GM06990 (cell line): ENCODE results near the gene TGDS.

ENCODE experiments used
- DNase-seq: peaks from one replicate; pipeline ENCODE4 v3.0.0-alpha.2; 2011; ENCODE audit not compliant: insufficient read length; ENCODE audit errors: extremely low read depth
- H3K27me3 ChIP-seq: replicated peaks from 2 replicates; pipeline ENCODE4 v1.6.0; 2011; ENCODE audit warnings: low read length; ENCODE audit not compliant: control insufficient read depth, insufficient read depth
- H3K36me3 ChIP-seq: 2 replicates; pipeline ENCODE4 v1.5.1; 2011; ENCODE audit warnings: low read length; ENCODE audit not compliant: control insufficient read depth, insufficient read depth
- H3K4me3 ChIP-seq: replicated peaks from 2 replicates; pipeline ENCODE4 v1.5.1; 2011; ENCODE audit warnings: low read depth, mild to moderate bottlenecking, control low read depth, low read length
- TF ChIP-seq, protein P1 (sequence below): IDR thresholded peaks from 2 replicates; pipeline ENCODE4 v1.5.1; 2011; ENCODE audit warnings: low read length, control low read depth, mild to moderate bottlenecking, inconsistent platforms; ENCODE audit not compliant: insufficient read depth, poor library complexity, severe bottlenecking

The TGDS gene

GRCh38 chr13:94632226-94632980, 36.5 kb upstream of the TGDS start:
- Histone ChIP-seq H3K27me3 (no peaks in the 10 kb centered on the region), H3K36me3 (no peaks in the 10 kb centered on the region)

DNA sequence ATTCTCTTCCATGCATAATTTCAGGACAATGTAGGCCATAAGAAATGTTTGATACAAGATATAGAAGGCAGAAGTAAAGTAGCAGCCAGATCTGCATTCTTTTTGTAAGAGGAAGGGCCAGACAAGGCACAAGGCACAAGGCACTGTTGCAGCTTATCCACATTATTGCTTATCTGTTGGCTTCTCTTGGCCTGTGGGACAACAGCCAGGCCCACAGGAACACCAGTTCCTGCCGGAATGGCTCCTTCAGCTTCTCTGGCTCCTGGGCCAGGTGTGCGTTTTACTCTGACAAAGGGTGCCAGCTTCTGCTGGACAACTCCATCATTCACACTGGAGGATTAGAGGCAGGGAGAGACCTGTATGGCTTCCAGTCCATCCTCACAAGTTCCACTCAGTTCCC, 34.9 kb upstream of the TGDS start:
- TF ChIP-seq, protein P1, sequence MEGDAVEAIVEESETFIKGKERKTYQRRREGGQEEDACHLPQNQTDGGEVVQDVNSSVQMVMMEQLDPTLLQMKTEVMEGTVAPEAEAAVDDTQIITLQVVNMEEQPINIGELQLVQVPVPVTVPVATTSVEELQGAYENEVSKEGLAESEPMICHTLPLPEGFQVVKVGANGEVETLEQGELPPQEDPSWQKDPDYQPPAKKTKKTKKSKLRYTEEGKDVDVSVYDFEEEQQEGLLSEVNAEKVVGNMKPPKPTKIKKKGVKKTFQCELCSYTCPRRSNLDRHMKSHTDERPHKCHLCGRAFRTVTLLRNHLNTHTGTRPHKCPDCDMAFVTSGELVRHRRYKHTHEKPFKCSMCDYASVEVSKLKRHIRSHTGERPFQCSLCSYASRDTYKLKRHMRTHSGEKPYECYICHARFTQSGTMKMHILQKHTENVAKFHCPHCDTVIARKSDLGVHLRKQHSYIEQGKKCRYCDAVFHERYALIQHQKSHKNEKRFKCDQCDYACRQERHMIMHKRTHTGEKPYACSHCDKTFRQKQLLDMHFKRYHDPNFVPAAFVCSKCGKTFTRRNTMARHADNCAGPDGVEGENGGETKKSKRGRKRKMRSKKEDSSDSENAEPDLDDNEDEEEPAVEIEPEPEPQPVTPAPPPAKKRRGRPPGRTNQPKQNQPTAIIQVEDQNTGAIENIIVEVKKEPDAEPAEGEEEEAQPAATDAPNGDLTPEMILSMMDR, result no peak
- H3K36me3 ChIP-seq, result no peaks in the 10 kb centered on the region
- no peak overlapping the region for H3K4me3 ChIP-seq
- no peak for DNase-seq
- H3K27me3 ChIP-seq, result no peaks in the 10 kb centered on the region

More at GRCh38 chr13:94632226-94632980, 36.5 kb upstream of the TGDS start:
- TF ChIP-seq, protein P1, result no peak
- no peak overlapping the region for H3K4me3 ChIP-seq
- no peak for DNase-seq

DNA sequence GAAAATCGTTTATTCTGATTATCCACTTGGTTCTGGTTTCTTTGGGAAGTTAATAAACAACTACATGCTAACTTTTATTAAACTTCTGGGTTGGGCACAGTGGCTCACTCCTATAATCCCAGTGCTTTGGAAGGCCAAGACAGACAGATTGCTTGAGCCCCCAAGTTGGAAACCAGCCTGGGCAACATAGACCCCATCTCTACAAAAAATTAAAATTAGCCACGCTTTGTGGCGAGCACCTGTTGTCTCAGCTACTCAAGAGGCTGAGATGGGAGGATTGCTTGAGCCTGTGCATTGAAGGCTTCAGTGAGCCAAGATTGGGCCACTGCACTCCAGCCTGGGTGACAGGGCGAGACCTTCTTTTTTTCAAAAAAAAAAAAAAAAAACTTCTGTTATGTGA, 27.4 kb upstream of the TGDS start:
- DNase-seq, result no peak
- H3K4me3 ChIP-seq, result no peak overlapping the region
- peaks cover 2% of the 10 kb centered on the region for H3K36me3 ChIP-seq
- H3K27me3 ChIP-seq, result no peaks in the 10 kb centered on the region
- TF ChIP-seq, protein P1, result no peak

DNA sequence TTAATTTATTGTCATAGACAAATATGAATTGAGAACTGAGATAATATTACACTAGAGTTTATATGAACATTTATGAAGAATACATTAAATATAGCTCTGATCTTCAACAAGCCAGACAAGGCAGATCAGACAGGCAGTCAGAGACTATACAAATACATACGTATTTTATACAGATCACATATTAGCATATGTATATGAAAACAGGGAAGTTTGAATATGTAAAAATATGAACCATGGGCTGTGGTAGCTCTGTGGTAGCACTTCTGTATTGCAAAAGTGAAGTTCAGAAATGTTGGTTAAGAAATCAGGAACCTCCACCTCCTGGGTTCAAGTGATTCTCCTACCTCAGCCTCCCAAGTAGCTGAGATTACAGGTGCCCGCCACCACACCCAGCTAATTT, 26.4 kb upstream of the TGDS start:
- no peak overlapping the region for H3K4me3 ChIP-seq
- H3K27me3 ChIP-seq, result no peaks in the 10 kb centered on the region
- DNase-seq, result no peak
- H3K36me3 ChIP-seq, result peaks cover 2% of the 10 kb centered on the region
- TF ChIP-seq, protein P1, result no peak

DNA sequence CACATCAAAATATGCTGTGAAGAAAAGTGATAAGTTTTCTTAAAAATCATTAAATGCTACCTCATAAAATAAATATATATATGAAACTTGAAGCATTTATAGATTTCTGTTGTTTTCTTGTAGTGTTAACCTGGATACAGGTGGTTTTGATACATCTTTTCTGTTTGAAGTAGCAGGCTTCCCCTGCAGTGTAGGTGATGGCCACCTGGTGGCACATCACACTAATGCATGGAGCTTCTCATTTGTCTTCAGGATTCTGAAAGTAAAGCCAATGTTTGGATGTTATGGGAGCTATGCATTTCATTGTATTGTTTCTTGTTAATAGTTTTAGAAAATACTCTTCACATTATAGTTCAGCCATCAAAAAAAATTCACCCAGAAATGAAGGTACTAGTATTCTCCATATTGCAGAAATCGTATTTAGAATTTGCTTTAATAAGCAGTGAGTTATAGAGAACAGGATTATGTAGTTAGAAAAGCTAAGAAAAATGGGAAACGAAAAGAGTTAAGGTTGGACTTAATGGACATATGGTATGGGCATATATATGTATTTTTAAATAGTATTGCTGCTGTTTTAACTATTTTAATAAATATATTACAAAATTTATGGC, 24.4 kb upstream of the TGDS start:
- no peak for DNase-seq
- TF ChIP-seq, protein P1, result peak; percentile 78
- no peaks in the 10 kb centered on the region for H3K27me3 ChIP-seq
- H3K36me3 ChIP-seq, result peaks cover 2% of the 10 kb centered on the region
- H3K4me3 ChIP-seq, result no peak overlapping the region
